Transverse colon (tissue), 4 donors: ENCODE results near the gene AGBL4. TPM values are rescaled to one million over a fixed set of nuclear protein-coding genes. Genes with fewer than 3 reads are reported as not detected.

ENCODE experiments used
- DNase-seq: peaks from one replicate; pipeline ENCODE4 v3.0.0-alpha.2; 2019
- H3K27ac ChIP-seq, 4 donors: fragments of 200-600 bp; sonication (generic); 2 replicates each; pipeline ENCODE4 v1.5.1; 2016 to 2018; ENCODE audit warnings: inconsistent platforms in 4 of 4
- H3K27me3 ChIP-seq: fragments of 200-600 bp; sonication (generic); 2 replicates; pipeline ENCODE4 v1.5.1; 2017; ENCODE audit warnings: inconsistent platforms
- H3K36me3 ChIP-seq, 4 donors: fragments of 200-600 bp; sonication (generic); 2 replicates each; pipeline ENCODE4 v1.5.1; 2017 to 2019; ENCODE audit warnings: inconsistent platforms in 4 of 4
- H3K4me1 ChIP-seq, 4 donors: fragments of 200-600 bp; sonication (generic); 2 replicates each; pipeline ENCODE4 v1.5.1; 2017 to 2020; ENCODE audit warnings: inconsistent platforms in 4 of 4
- H3K4me3 ChIP-seq, 4 donors: fragments of 200-600 bp; sonication (generic); 1 replicate in 1 of 4; 2 replicates in 3 of 4; pipeline versions ENCODE4 v1.5.1 to v1.6.1; 2017 to 2019; ENCODE audit warnings: inconsistent platforms in 4 of 4
- H3K9me3 ChIP-seq, 2 donors: fragments of 200-600 bp; sonication (generic); 2 replicates each; pipeline ENCODE4 v1.5.1; 2017 to 2019; ENCODE audit warnings: inconsistent platforms in 2 of 2
- CTCF ChIP-seq, 5 experiments: fragments of 200-600 bp in 3 of 5; fragments of 450-650 bp in 2 of 5; sonication (generic) in 3 of 5; IDR thresholded peaks; 1 replicate in 2 of 5; 2 replicates in 3 of 5; pipeline ENCODE4 v1.5.1; 2016 to 2017; ENCODE audit warnings: antibody characterized with exemption in 5 of 5, inconsistent platforms in 3 of 5, mild to moderate bottlenecking in 2 of 5, moderate library complexity in 1 of 5
- EP300 ChIP-seq: sonication (generic); formaldehyde crosslinking; IDR thresholded peaks from one replicate; pipeline ENCODE4 v1.6.1; 2017; ENCODE audit warnings: antibody characterized with exemption, low read depth
- POLR2A ChIP-seq: fragments of 450-650 bp; IDR thresholded peaks from one replicate; pipeline ENCODE4 v1.6.1; 2016; ENCODE audit warnings: antibody characterized with exemption, mild to moderate bottlenecking, moderate library complexity
- POLR2AphosphoS5 ChIP-seq, 3 donors: sonication (generic); formaldehyde crosslinking; IDR thresholded peaks; one replicate each; pipeline ENCODE4 v1.6.1; 2016; ENCODE audit warnings: antibody characterized with exemption in 3 of 3
- WGBS, 2 donors: methylation state at CpG; one replicate each; pipeline ENCODE4 v1.1.5; 2018; ENCODE audit warnings: low coverage in 1 of 2; 5-methylcytosine and 5-hydroxymethylcytosine counted together
- in situ Hi-C, 4 donors: fragments of 200-750 bp; cut with MboI; loops; one replicate each; pipeline versions ENCODE4 v1.15.0 to v1.15.1; 2017; ENCODE audit warnings: low sequenced_read_pairs in 3 of 4, low pct_ligation_motif_present in 1 of 4, low pct_unique_long_range_greater_than_20kb in 1 of 4
- intact Hi-C: fragments of 100-400 bp; cut with DNase I; formaldehyde crosslinking; loops from one replicate; pipeline ENCODE4 v1.15.1; 2023; ENCODE audit warnings: low total_unique reads
- total RNA-seq, 4 donors: library from RNA; depleted of rRNA; stranded (reverse); fragments of >200 nt; gene quantifications; one replicate each; pipeline ENCODE4 v1.1.0, GENCODE V29; 2016

Gene AGBL4
- total RNA-seq, 4 donors from 2014 or later = 0.82 TPM; not detected in 3

- no peak for TF ChIP-seq EP300
- no peak for TF ChIP-seq POLR2AphosphoS5 (IDR thresholded peaks at IDR 0.05)
- TF ChIP-seq POLR2A = no peak
- no peak for TF ChIP-seq CTCF (IDR thresholded peaks at IDR 0.05)
- no peaks in the 10 kb centered on the region for H3K9me3 ChIP-seq
- intact Hi-C loops = no loop called here
- H3K27me3 ChIP-seq = no peaks in the 10 kb centered on the region
- no peak for DNase-seq
- 87% methylated on average over 5 of the region's 5 CpGs; no CpG with 5 or more reads in 1 of the 2 donors for WGBS, 2 donors
- no peak overlapping the region for H3K27ac ChIP-seq
- no peak overlapping the region for H3K4me3 ChIP-seq
- in situ Hi-C loops = no loop called here
- H3K4me1 ChIP-seq = no peaks in the 10 kb centered on the region
- no peaks in the 10 kb centered on the region for H3K36me3 ChIP-seq
These were observed 471.7 kb downstream of the AGBL4 start for GRCh38 chr1:49552101-49552500.

GRCh38 chr1:49544615-49545014, 479.1 kb downstream of the AGBL4 start:
- Histone ChIP-seq H3K27ac (no peak overlapping the region), H3K9me3 (no peaks in the 10 kb centered on the region), H3K36me3 (no peaks in the 10 kb centered on the region), H3K4me1 (no peaks in the 10 kb centered on the region), H3K27me3 (no peaks in the 10 kb centered on the region), H3K4me3 (no peak overlapping the region)
- no peak for DNase-seq
- in situ Hi-C loops = no loop called here
- TF ChIP-seq CTCF (IDR thresholded peaks at IDR 0.05) (no peak), POLR2A (no peak), EP300 (no peak), POLR2AphosphoS5 (IDR thresholded peaks at IDR 0.05) (no peak)
- 83 to 92% methylated on average over 3 of the region's 3 CpGs for WGBS, 2 donors
- intact Hi-C loops = no loop called here

GRCh38 chr1:49541096-49541752, 482.5 kb downstream of the AGBL4 start:
- intact Hi-C loops = no loop called here

More at GRCh38 chr1:49541096-49541752, 482.5 kb downstream of the AGBL4 start:
- Histone ChIP-seq H3K9me3 (no peaks in the 10 kb centered on the region), H3K4me1 (no peaks in the 10 kb centered on the region), H3K36me3 (no peaks in the 10 kb centered on the region), H3K27me3 (no peaks in the 10 kb centered on the region), H3K4me3 (no peak overlapping the region), H3K27ac (no peak overlapping the region)
- no peak for TF ChIP-seq POLR2AphosphoS5 (IDR thresholded peaks at IDR 0.05)
- TF ChIP-seq CTCF (IDR thresholded peaks at IDR 0.05) = no peak
- no peak for TF ChIP-seq POLR2A
- TF ChIP-seq EP300 = no peak
- 92 to 100% methylated on average over 3 to 24 of the region's 24 CpGs for WGBS, 2 donors
- in situ Hi-C loops = no loop called here
- no peak for DNase-seq
